ENCODE data around the gene SSBP3. TPM values are rescaled to one million over a fixed set of nuclear protein-coding genes. Genes with fewer than 3 reads are reported as not detected.

Gene SSBP3
- total and polyA plus RNA-seq, 9 of the 15 experiments (the other 6 are each of a cell fraction or from before 2014, with no cell fraction given) = 8.7 to 108 (median 33.8) TPM

- TF ChIP-seq UBTF (IDR thresholded peaks at IDR 0.05; ENCODE audit: borderline replicate concordance in 1 of 2, low read depth in 2 of 2, low read length in 2 of 2) (peak; percentile 11 to 64; a peak in 2 of 4 replicates), PHF8 (IDR thresholded peaks at IDR 0.05; ENCODE audit: borderline replicate concordance, low read length) (peak; percentile 68; the same call in 1 of the 2 replicates), ZC3H8 (IDR thresholded peaks at IDR 0.05) (no peak), SOX6 (IDR thresholded peaks at IDR 0.05) (peak; percentile 10; the same call in 1 of the 2 replicates), THAP12 (CRISPR knock-in tag; IDR thresholded peaks at IDR 0.05) (peak; percentile 89), POLR2B (IDR thresholded peaks at IDR 0.05; ENCODE audit: low read depth, partially characterized antibody) (peak; percentile 61), TAF1 (IDR thresholded peaks at IDR 0.05; ENCODE audit: control insufficient read depth, extremely low read depth, insufficient read depth, low read length, severe bottlenecking) (peak; percentile 64), MNT (conservative IDR thresholded peaks at IDR 0.05) (peak in 1 of 2 experiments; percentile 32; a peak in 1 of 4 replicates), ZNF224 (CRISPR knock-in tag; IDR thresholded peaks at IDR 0.05) (no peak), ESRRA (IDR thresholded peaks at IDR 0.05; ENCODE audit: borderline replicate concordance, low read depth) (peak; percentile 31; the same call in 1 of the 2 replicates), ARID2 (IDR thresholded peaks at IDR 0.05) (no peak), DPF2 (IDR thresholded peaks at IDR 0.05) (peak; percentile 32; the same call in 1 of the 2 replicates), RCOR1 (IDR thresholded peaks at IDR 0.05; ENCODE audit: borderline replicate concordance in 1 of 2, low read depth in 2 of 2, low read length in 2 of 2) (0 out of 4 replicates have a peak, but pooled peaks of 1 of the 2 experiments have one; percentile 30), PKNOX1 (IDR thresholded peaks at IDR 0.05) (peak; percentile 96), CBFB (CRISPR knock-in tag; IDR thresholded peaks at IDR 0.05) (no peak), ELK1 (CRISPR knock-in tag; IDR thresholded peaks at IDR 0.05) (no peak), EGR1 (conservative IDR thresholded peaks at IDR 0.05) (peak; percentile 96), RB1 (IDR thresholded peaks at IDR 0.05; ENCODE audit: low read depth) (peak; percentile 84)
Observed at GRCh38 chr1:54406339-54407153, at the start of gene SSBP3 (continued).
